GM20000 (cell line): ENCODE measurements around the gene LRMDA.
"Not testable (repeated sequence)": the region's sequence is repeated elsewhere in the genome, so short reads cannot be mapped to it uniquely, and the experiment has no call there.

Experiments used
- DNase-seq: peaks from one replicate; pipeline ENCODE4 v3.0.0; 2012; ENCODE audit warnings: low spot score
- CTCF ChIP-seq: IDR thresholded peaks from 2 replicates; pipeline ENCODE4 v1.5.1; 2012; ENCODE audit warnings: mild to moderate bottlenecking, control low read depth; ENCODE audit errors: extremely low read depth, missing control alignments

LRMDA gene

GRCh38 chr10:75761289-75761688 is 329.9 kb downstream of the LRMDA start:
- DNase-seq = no peak

GRCh38 chr10:75762431-75762802 is 331.0 kb downstream of the LRMDA start:
- no peak for DNase-seq
- TF ChIP-seq CTCF = no peak

More at GRCh38 chr10:75761289-75761688, 329.9 kb downstream of the LRMDA start:
- TF ChIP-seq CTCF = no peak

DNA sequence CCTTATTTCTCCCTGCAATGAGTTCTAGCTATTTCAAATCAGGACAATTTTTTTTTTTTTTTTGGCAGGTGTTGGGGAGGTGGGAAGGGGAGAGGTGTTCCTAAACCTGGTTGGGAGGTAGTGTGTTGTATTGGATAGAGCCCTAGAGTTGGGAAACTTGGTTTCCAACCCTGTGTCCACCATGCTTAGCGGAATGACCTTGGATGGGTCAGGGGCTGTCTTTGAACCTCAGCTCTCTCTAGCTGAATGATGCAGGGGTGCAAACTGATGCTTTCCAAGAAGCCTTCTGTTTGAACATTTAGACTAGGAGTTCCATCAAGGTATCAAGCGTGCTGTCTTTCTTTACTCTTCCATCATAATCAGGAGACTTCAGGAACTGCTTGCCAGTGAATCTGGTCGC is 332.2 kb downstream of the LRMDA start:
- DNase-seq = no peak
- no peak for TF ChIP-seq CTCF

DNA sequence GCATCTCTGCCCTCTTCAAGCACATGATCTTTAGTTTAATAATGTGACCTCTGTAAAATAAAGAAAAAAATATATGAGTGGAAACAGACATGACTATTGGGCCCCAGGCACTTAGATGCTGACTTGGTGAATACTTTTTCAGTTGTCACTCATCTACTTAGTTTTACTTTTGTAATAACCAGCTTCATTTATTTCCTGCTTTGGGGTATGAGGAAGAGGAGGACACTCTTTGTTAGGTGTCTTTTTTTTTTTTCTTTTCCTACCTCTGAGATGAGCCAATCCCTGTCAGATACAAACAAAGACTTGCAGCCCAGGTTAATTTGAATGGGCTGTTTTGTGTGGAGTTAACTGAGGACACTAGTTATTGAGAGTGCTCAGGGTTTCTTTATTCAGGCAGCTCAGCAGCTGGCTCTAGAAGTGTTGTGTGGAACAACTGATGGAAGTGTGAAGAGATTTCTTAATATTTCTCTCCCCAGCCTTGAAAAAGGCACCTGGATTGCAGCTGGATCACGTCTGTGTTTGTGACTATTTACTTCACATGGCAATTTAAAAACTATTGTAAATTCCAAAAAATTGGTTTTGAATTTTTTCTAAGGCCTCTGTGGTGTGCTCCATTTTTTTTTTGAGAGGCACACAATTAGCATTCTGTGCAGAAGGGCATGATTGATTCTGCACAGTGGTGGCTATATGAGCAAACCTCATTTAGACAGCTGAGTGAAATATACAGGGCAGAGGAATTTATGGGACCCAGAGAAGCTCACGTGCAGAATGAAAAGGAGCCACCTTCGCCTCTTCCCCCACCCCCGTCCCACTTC is 333.8 kb downstream of the LRMDA start:
- no peak for DNase-seq
- no peak for TF ChIP-seq CTCF

DNA sequence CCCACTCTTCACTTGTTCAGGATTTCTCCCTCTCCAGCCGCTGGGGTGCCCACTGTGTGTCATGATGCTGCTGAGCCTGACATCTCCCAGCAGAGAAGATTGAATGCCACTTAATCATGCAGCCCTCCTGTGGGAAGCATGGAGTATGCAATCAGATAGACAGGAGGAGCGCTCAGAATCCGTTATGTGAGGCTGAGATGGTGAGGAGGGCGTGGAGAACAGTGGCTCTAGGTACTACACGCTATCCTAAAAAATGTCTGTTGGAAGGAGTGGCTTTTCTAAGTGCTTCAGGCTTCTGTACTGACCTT is 334.3 kb downstream of the LRMDA start:
- no peak for TF ChIP-seq CTCF
- DNase-seq = no peak

GRCh38 chr10:75766106-75766505 is 334.7 kb downstream of the LRMDA start:
- no peak for DNase-seq
- no peak for TF ChIP-seq CTCF

- DNase-seq = not testable (repeated sequence)
These were observed 335.3 kb downstream of the LRMDA start for GRCh38 chr10:75766752-75767151.

DNA sequence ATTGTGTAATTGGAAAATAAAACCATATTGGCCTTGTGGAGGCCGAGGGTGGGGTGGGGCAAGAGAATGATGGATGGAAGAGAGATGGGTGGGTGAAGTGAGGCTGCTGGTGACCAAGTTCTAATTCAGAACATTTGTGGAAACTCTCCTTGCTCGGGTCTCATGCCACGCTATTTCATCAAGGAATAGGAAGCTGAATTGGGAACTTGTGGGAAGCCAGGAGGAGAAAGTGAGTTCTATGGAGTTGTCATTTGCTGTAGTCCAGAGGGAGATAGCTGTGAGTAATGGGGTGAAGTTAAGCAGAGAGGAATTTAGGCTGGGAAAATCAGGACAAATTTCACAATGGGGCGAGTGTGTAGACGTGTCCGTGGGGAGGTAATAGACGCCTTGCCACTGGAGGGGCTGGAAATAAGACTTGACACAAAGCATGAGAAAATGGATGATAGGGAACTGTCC is 339.2 kb downstream of the LRMDA start:
- no peak for DNase-seq
- TF ChIP-seq CTCF = no peak
